Measurements from ENCODE around the gene FGD5.

Gene FGD5

GRCh38 chr3:14949126-14949525 is 130.4 kb downstream of the FGD5 start:
- no peaks in the 10 kb centered on the region for H3K9me3 ChIP-seq (ENCODE audit: control insufficient read depth, low read length)
- H3K9ac ChIP-seq = no peak overlapping the region
- TF ChIP-seq, protein P1, sequence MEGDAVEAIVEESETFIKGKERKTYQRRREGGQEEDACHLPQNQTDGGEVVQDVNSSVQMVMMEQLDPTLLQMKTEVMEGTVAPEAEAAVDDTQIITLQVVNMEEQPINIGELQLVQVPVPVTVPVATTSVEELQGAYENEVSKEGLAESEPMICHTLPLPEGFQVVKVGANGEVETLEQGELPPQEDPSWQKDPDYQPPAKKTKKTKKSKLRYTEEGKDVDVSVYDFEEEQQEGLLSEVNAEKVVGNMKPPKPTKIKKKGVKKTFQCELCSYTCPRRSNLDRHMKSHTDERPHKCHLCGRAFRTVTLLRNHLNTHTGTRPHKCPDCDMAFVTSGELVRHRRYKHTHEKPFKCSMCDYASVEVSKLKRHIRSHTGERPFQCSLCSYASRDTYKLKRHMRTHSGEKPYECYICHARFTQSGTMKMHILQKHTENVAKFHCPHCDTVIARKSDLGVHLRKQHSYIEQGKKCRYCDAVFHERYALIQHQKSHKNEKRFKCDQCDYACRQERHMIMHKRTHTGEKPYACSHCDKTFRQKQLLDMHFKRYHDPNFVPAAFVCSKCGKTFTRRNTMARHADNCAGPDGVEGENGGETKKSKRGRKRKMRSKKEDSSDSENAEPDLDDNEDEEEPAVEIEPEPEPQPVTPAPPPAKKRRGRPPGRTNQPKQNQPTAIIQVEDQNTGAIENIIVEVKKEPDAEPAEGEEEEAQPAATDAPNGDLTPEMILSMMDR (IDR thresholded peaks at IDR 0.05) = no peak
- H3K27me3 ChIP-seq (ENCODE audit: control insufficient read depth, insufficient read depth, low read length) = no peaks in the 10 kb centered on the region
- peak overlapping the region; percentile 98 for H3K27ac ChIP-seq
- peak overlapping the region; percentile 93 for H2AFZ ChIP-seq
- H3K4me3 ChIP-seq (ENCODE audit: low read depth, low read length) = peak overlapping the region; percentile 67
- peaks cover 37% of the 10 kb centered on the region for H3K79me2 ChIP-seq
- H3K4me1 ChIP-seq = peaks cover 4% of the 10 kb centered on the region
- H3K4me2 ChIP-seq (ENCODE audit: low read length) = peak overlapping the region; percentile 93
- H3K36me3 ChIP-seq (ENCODE audit: control insufficient read depth, insufficient read depth, low read length) = no peaks in the 10 kb centered on the region

DNA sequence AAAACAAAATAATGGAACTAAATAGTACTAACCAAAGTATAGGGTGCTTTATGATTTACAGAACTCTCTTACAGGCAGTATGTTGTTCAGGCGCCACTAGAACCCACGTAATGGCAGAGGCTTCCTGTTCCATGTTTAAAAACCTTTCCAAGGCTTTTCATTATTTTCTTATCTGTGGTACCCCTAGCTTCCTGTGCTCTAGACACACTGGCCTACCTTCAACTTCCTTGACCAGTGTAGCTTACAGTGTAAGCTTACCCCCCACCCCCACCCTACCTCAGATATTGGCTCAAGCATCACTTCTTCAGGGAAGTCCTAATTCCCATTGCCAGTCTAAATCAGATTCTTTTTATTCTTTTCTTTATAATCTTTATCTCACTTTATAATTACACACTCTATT is 131.5 kb downstream of the FGD5 start:
- Histone ChIP-seq H3K36me3 (ENCODE audit: control insufficient read depth, insufficient read depth, low read length) (no peaks in the 10 kb centered on the region), H3K9ac (no peak overlapping the region), H3K79me2 (peaks cover 43% of the 10 kb centered on the region), H3K27ac (no peak overlapping the region), H3K27me3 (ENCODE audit: control insufficient read depth, insufficient read depth, low read length) (no peaks in the 10 kb centered on the region), H3K4me2 (ENCODE audit: low read length) (no peak overlapping the region), H2AFZ (no peak overlapping the region), H3K4me1 (peaks cover 4% of the 10 kb centered on the region), H3K9me3 (ENCODE audit: control insufficient read depth, low read length) (no peaks in the 10 kb centered on the region), H3K4me3 (ENCODE audit: low read depth, low read length) (no peak overlapping the region)
- TF ChIP-seq, protein P1 (IDR thresholded peaks at IDR 0.05) = no peak

DNA sequence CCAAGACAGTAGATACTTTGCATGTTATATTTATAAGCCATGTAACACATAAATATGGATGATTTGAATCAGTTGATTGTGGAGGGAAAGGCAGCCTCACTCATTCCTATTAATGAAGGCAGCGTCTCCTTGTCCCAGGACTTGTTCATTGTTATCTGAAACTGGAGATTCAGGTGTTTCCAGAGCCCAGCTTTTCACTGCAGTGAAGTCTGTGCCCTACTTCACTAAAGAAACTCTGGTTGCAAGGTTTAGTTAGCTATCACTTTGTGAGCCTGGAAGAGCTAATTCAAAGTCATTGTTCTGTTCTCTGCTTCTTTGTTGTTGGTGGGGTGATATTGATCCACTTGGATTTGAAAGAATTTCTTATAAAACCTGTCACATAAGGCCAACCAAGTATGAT is 138.4 kb downstream of the FGD5 start:
- Histone ChIP-seq H3K4me3 (ENCODE audit: low read depth, low read length) (no peak overlapping the region), H3K4me2 (ENCODE audit: low read length) (no peak overlapping the region), H3K27ac (no peak overlapping the region), H3K9me3 (ENCODE audit: control insufficient read depth, low read length) (no peaks in the 10 kb centered on the region), H3K4me1 (peaks cover 3% of the 10 kb centered on the region), H3K79me2 (peaks cover 41% of the 10 kb centered on the region), H3K36me3 (ENCODE audit: control insufficient read depth, insufficient read depth, low read length) (no peaks in the 10 kb centered on the region), H2AFZ (no peak overlapping the region), H3K27me3 (ENCODE audit: control insufficient read depth, insufficient read depth, low read length) (no peaks in the 10 kb centered on the region), H3K9ac (no peak overlapping the region)
- TF ChIP-seq, protein P1 (IDR thresholded peaks at IDR 0.05) = no peak

- Histone ChIP-seq H2AFZ (no peak overlapping the region), H3K4me2 (ENCODE audit: low read length) (no peak overlapping the region), H3K9ac (no peak overlapping the region), H3K79me2 (peaks cover 41% of the 10 kb centered on the region), H3K36me3 (ENCODE audit: control insufficient read depth, insufficient read depth, low read length) (no peaks in the 10 kb centered on the region), H3K4me1 (peaks cover 3% of the 10 kb centered on the region), H3K4me3 (ENCODE audit: low read depth, low read length) (no peak overlapping the region), H3K27ac (no peak overlapping the region), H3K9me3 (ENCODE audit: control insufficient read depth, low read length) (no peaks in the 10 kb centered on the region), H3K27me3 (ENCODE audit: control insufficient read depth, insufficient read depth, low read length) (no peaks in the 10 kb centered on the region)
- TF ChIP-seq, protein P1 (IDR thresholded peaks at IDR 0.05) = no peak
These were observed 139.2 kb downstream of the FGD5 start for GRCh38 chr3:14957925-14958324.

GRCh38 chr3:14959359-14959943 is 140.7 kb downstream of the FGD5 start:
- no peak overlapping the region for H3K27ac ChIP-seq
- H3K9ac ChIP-seq = no peak overlapping the region
- TF ChIP-seq, protein P1 (IDR thresholded peaks at IDR 0.05) = no peak

More at GRCh38 chr3:14959359-14959943, 140.7 kb downstream of the FGD5 start:
- Histone ChIP-seq H3K36me3 (ENCODE audit: control insufficient read depth, insufficient read depth, low read length) (no peaks in the 10 kb centered on the region), H3K4me2 (ENCODE audit: low read length) (no peak overlapping the region), H3K9me3 (ENCODE audit: control insufficient read depth, low read length) (no peaks in the 10 kb centered on the region), H3K4me3 (ENCODE audit: low read depth, low read length) (no peak overlapping the region), H2AFZ (no peak overlapping the region), H3K4me1 (peaks cover 3% of the 10 kb centered on the region), H3K27me3 (ENCODE audit: control insufficient read depth, insufficient read depth, low read length) (no peaks in the 10 kb centered on the region), H3K79me2 (peaks cover 34% of the 10 kb centered on the region)

Measured in parathyroid adenoma (tissue), 2 donors.